CD4-positive, alpha-beta T cell (primary cell): ENCODE measurements around the gene MCHR1. TPM values are rescaled to one million over a fixed set of nuclear protein-coding genes. Genes with fewer than 3 reads are reported as not detected.
"Not testable (repeated sequence)": the region's sequence is repeated elsewhere in the genome, so short reads cannot be mapped to it uniquely, and the experiment has no call there.

ENCODE experiments used
- ATAC-seq: fragments of 200-7000 bp; cut with Tn5 transposase; one replicate; pipeline ENCODE4 v1.10.0; 2022; ENCODE audit warnings: mild to moderate bottlenecking; ENCODE audit not compliant: poor library complexity
- CTCF ChIA-PET: fragments of 350-600 bp; sonication (Branson Sonifier 250); formaldehyde crosslinking; loops from one replicate; lab custom pipeline; 2021; ENCODE audit warnings: antibody characterized with exemption, inconsistent platforms; lab: Charles Lee
- POLR2A ChIA-PET: fragments of 350-600 bp; sonication (Branson Sonifier 250); formaldehyde crosslinking; loops from one replicate; lab custom pipeline; 2021; ENCODE audit warnings: antibody characterized with exemption, inconsistent platforms; lab: Charles Lee
- DNase-seq, 14 experiments: peaks; one replicate each; pipeline ENCODE4 v3.0.0-alpha.2; 2013 to 2020; ENCODE audit warnings: mixed read lengths in 2 of 14
- H3K27ac ChIP-seq, 2 donors: one replicate each; pipeline versions ENCODE4 v1.5.1 to v1.7.0; 2013; ENCODE audit warnings: low read length in 2 of 2, low read depth in 1 of 2, mild to moderate bottlenecking in 1 of 2
- H3K27me3 ChIP-seq, 2 experiments: 1 replicate in 1 of 2; 2 replicates in 1 of 2; pipeline versions ENCODE4 v1.6.1 to v1.7.0; 2013; ENCODE audit warnings: low read length in 2 of 2, control low read depth in 1 of 2, mild to moderate bottlenecking in 1 of 2, moderate library complexity in 1 of 2; ENCODE audit not compliant: insufficient read depth in 2 of 2, control insufficient read depth in 1 of 2
- H3K36me3 ChIP-seq: one replicate; pipeline ENCODE4 v1.6.1; 2013; ENCODE audit warnings: low read length, control low read depth; ENCODE audit not compliant: insufficient read depth
- H3K4me1 ChIP-seq: one replicate; pipeline ENCODE4 v1.6.1; 2013; ENCODE audit warnings: low read length, control low read depth; ENCODE audit not compliant: insufficient read depth
- H3K4me3 ChIP-seq: one replicate; pipeline ENCODE4 v1.5.1; 2013; ENCODE audit warnings: mild to moderate bottlenecking, low read length, moderate library complexity
- H3K9me3 ChIP-seq, 2 experiments: 1 replicate in 1 of 2; 2 replicates in 1 of 2; pipeline versions ENCODE4 v1.6.1 to v1.7.0; 2013; ENCODE audit warnings: low read length in 2 of 2, mild to moderate bottlenecking in 2 of 2, control low read depth in 1 of 2, moderate library complexity in 1 of 2; ENCODE audit not compliant: control insufficient read depth in 1 of 2, insufficient read depth in 1 of 2
- H3K27ac Mint-ChIP-seq: one replicate; pipeline ENCODE4 v1.8.0; 2020; ENCODE audit warnings: mixed read lengths
- H3K27me3 Mint-ChIP-seq: one replicate; pipeline ENCODE4 v1.8.0; 2021; ENCODE audit warnings: mixed read lengths
- H3K36me3 Mint-ChIP-seq: one replicate; pipeline ENCODE4 v1.8.0; 2021; ENCODE audit warnings: low read depth, mixed read lengths
- H3K4me1 Mint-ChIP-seq: one replicate; pipeline ENCODE4 v1.8.0; 2021; ENCODE audit warnings: low read depth, mixed read lengths
- H3K4me3 Mint-ChIP-seq: one replicate; pipeline ENCODE4 v1.8.0; 2020; ENCODE audit warnings: mild to moderate bottlenecking, mixed read lengths
- H3K9me3 Mint-ChIP-seq: one replicate; pipeline ENCODE4 v1.8.0; 2020; ENCODE audit warnings: mixed read lengths
- CTCF ChIP-seq: fragments of 200-600 bp; IDR thresholded peaks from one replicate; pipeline ENCODE4 v1.8.0; 2022; ENCODE audit warnings: antibody characterized with exemption, mild to moderate bottlenecking
- intact Hi-C, 2 experiments: fragments of 100-400 bp; cut with DNase I in 1 of 2; cut with micrococcal nuclease in 1 of 2; formaldehyde crosslinking; loops; one replicate each; pipeline versions ENCODE4 v1.15.1 to v1.9.0; 2023 to 2025; cut with DNase I, micrococcal nuclease
- total RNA-seq, 174 experiments: library from RNA in 2 of 174; stranded (reverse) in 2 of 174; gene quantifications; one replicate each; pipeline ENCODE4 v1.2.3 and lab custom pipeline; 2021 to 2026

Gene MCHR1
- total RNA-seq, 2 experiments from 2014 or later = not detected

- CTCF ChIA-PET = no interaction called here
- H3K4me3 Mint-ChIP-seq = no peak overlapping the region
- DNase-seq = no peak
- Histone ChIP-seq H3K4me3 (no peak overlapping the region), H3K4me1 (peaks cover 10% of the 10 kb centered on the region), H3K27ac (no peak overlapping the region), H3K27me3 (no peaks in the 10 kb centered on the region), H3K36me3 (no peaks in the 10 kb centered on the region), H3K9me3 (no peaks in the 10 kb centered on the region)
- no peak for ATAC-seq
- no peak for TF ChIP-seq CTCF
- no peaks in the 10 kb centered on the region for H3K9me3 Mint-ChIP-seq
- no peaks in the 10 kb centered on the region for H3K36me3 Mint-ChIP-seq
- intact Hi-C loops = no loop called here
- no peaks in the 10 kb centered on the region for H3K27me3 Mint-ChIP-seq
- POLR2A ChIA-PET = no interaction called here
- peaks cover 10% of the 10 kb centered on the region for H3K4me1 Mint-ChIP-seq
- H3K27ac Mint-ChIP-seq = no peak overlapping the region
Observed at GRCh38 chr22:40654522-40655167, 24.6 kb upstream of the MCHR1 start.

GRCh38 chr22:40655941-40656340, 23.3 kb upstream of the MCHR1 start:
- H3K9me3 Mint-ChIP-seq, H3K4me3 ChIP-seq, H3K4me1 Mint-ChIP-seq, H3K36me3 Mint-ChIP-seq, H3K9me3 ChIP-seq, H3K27me3 Mint-ChIP-seq, H3K27ac Mint-ChIP-seq, H3K4me1 ChIP-seq, intact Hi-C loops, H3K27me3 ChIP-seq, H3K36me3 ChIP-seq, H3K27ac ChIP-seq, ATAC-seq, DNase-seq, POLR2A ChIA-PET, H3K4me3 Mint-ChIP-seq: not testable (repeated sequence)
- CTCF ChIA-PET = interaction anchor here (0.6 kb wide), 1 partner anchor 88 kb away, joined by 3 read pairs; no protein-coding TSS in a partner anchor

- H3K4me1 ChIP-seq, H3K36me3 Mint-ChIP-seq, H3K4me1 Mint-ChIP-seq, ATAC-seq, H3K27me3 ChIP-seq, H3K4me3 ChIP-seq, H3K27me3 Mint-ChIP-seq, DNase-seq, H3K9me3 ChIP-seq, H3K36me3 ChIP-seq, intact Hi-C loops, H3K27ac Mint-ChIP-seq, H3K4me3 Mint-ChIP-seq, H3K9me3 Mint-ChIP-seq, CTCF ChIA-PET, H3K27ac ChIP-seq, POLR2A ChIA-PET: not testable (repeated sequence)
Observed at GRCh38 chr22:40656651-40657050, 22.6 kb upstream of the MCHR1 start.

- no peak overlapping the region for H3K4me3 ChIP-seq
- Mint-ChIP-seq H3K27ac (no peak overlapping the region), H3K9me3 (no peaks in the 10 kb centered on the region), H3K36me3 (no peaks in the 10 kb centered on the region), H3K4me1 (no peaks in the 10 kb centered on the region), H3K4me3 (no peak overlapping the region), H3K27me3 (no peaks in the 10 kb centered on the region)
- no peak for DNase-seq
- ChIA-PET CTCF (no interaction called here), POLR2A (no interaction called here)
- H3K4me1 ChIP-seq = no peaks in the 10 kb centered on the region
- no peaks in the 10 kb centered on the region for H3K27me3 ChIP-seq
- intact Hi-C loops = no loop called here
- no peaks in the 10 kb centered on the region for H3K9me3 ChIP-seq
- no peaks in the 10 kb centered on the region for H3K36me3 ChIP-seq
- no peak for TF ChIP-seq CTCF
- H3K27ac ChIP-seq = no peak overlapping the region
- ATAC-seq = no peak
Observed at GRCh38 chr22:40659166-40659565, 20.1 kb upstream of the MCHR1 start.
